ENCODE results near the gene ENPP7. TPM values are rescaled to one million over a fixed set of nuclear protein-coding genes. Genes with fewer than 3 reads are reported as not detected.

ENPP7 gene
- polyA plus RNA-seq, 1 donor (not counting 4 experiments of a cell fraction or from before 2014, with no cell fraction given), result not detected

GRCh38 chr17:79779084-79779529 is 48.4 kb downstream of the ENPP7 start:
- dilution Hi-C loops (cut with MboI; ENCODE audit: extremely low pct_ligation_motif_present, low sequenced_read_pairs), result no loop called here
- Histone ChIP-seq H3K4me1 (ENCODE audit: control insufficient read depth, extremely low read depth, insufficient read depth, low read length) (peaks cover 13% of the 10 kb centered on the region), H3K27ac (ENCODE audit: control insufficient read depth, insufficient read depth, low read length) (no peak overlapping the region), H3K4me3 (ENCODE audit: control insufficient read depth in 2 of 3, extremely low read depth in 1 of 3, insufficient read depth in 2 of 3, low read depth in 1 of 3, low read length in 3 of 3) (peak overlapping the region; percentile 55 to 64 (median 61)), H2AFZ (ENCODE audit: control insufficient read depth, low read length) (no peak overlapping the region), H3K36me3 (ENCODE audit: control insufficient read depth in 2 of 2, extremely low read depth in 1 of 2, insufficient read depth in 2 of 2, low read length in 2 of 2) (no peaks in the 10 kb centered on the region), H3K9me3 (ENCODE audit: control insufficient read depth, low read depth, low read length) (no peaks in the 10 kb centered on the region), H3K4me2 (ENCODE audit: control insufficient read depth, extremely low read depth, insufficient read depth, low read depth, low read length) (peak overlapping the region; percentile 73), H4K20me1 (ENCODE audit: control insufficient read depth, extremely low read depth, insufficient read depth, low read length) (no peaks in the 10 kb centered on the region), H3K79me2 (ENCODE audit: control insufficient read depth, insufficient read depth, low read length) (no peaks in the 10 kb centered on the region), H3K9ac (ENCODE audit: control insufficient read depth, extremely low read depth, insufficient read depth, low read length) (no peak overlapping the region), H3K9me1 (ENCODE audit: control insufficient read depth, extremely low read depth, insufficient read depth, low read length) (no peaks in the 10 kb centered on the region), H3K27me3 (ENCODE audit: control insufficient read depth, extremely low read depth, insufficient read depth, low read length) (peaks cover 22% of the 10 kb centered on the region)
- DNase-seq (ENCODE audit: low read depth, low spot score), result no peak
- no peak for FAIRE-seq
- TF ChIP-seq CTCF (optimal IDR thresholded peaks at IDR 0.05 in 1 of 3, IDR thresholded peaks at IDR 0.05 in 1 of 3, conservative IDR thresholded peaks at IDR 0.05 in 1 of 3; ENCODE audit: extremely low read depth in 1 of 3, insufficient read depth in 2 of 3, low read length in 3 of 3) (no peak), EZH2 (IDR thresholded peaks at IDR 0.05; ENCODE audit: low read length) (no peak)

- no peak for DNase-seq (ENCODE audit: low read depth, low spot score)
- Histone ChIP-seq H3K4me1 (ENCODE audit: control insufficient read depth, extremely low read depth, insufficient read depth, low read length) (peaks cover 13% of the 10 kb centered on the region), H3K9me1 (ENCODE audit: control insufficient read depth, extremely low read depth, insufficient read depth, low read length) (no peaks in the 10 kb centered on the region), H3K27ac (ENCODE audit: control insufficient read depth, insufficient read depth, low read length) (no peak overlapping the region), H3K79me2 (ENCODE audit: control insufficient read depth, insufficient read depth, low read length) (no peaks in the 10 kb centered on the region), H3K27me3 (ENCODE audit: control insufficient read depth, extremely low read depth, insufficient read depth, low read length) (peaks cover 15% of the 10 kb centered on the region), H2AFZ (ENCODE audit: control insufficient read depth, low read length) (no peak overlapping the region), H4K20me1 (ENCODE audit: control insufficient read depth, extremely low read depth, insufficient read depth, low read length) (no peaks in the 10 kb centered on the region), H3K9ac (ENCODE audit: control insufficient read depth, extremely low read depth, insufficient read depth, low read length) (no peak overlapping the region), H3K4me3 (ENCODE audit: control insufficient read depth in 2 of 3, extremely low read depth in 1 of 3, insufficient read depth in 2 of 3, low read depth in 1 of 3, low read length in 3 of 3) (peak overlapping the region in 1 of 3 experiments; percentile 44), H3K9me3 (ENCODE audit: control insufficient read depth, low read depth, low read length) (no peaks in the 10 kb centered on the region), H3K4me2 (ENCODE audit: control insufficient read depth, extremely low read depth, insufficient read depth, low read depth, low read length) (no peak overlapping the region), H3K36me3 (ENCODE audit: control insufficient read depth in 2 of 2, extremely low read depth in 1 of 2, insufficient read depth in 2 of 2, low read length in 2 of 2) (no peaks in the 10 kb centered on the region)
- no peak for TF ChIP-seq CTCF (optimal IDR thresholded peaks at IDR 0.05 in 1 of 3, IDR thresholded peaks at IDR 0.05 in 1 of 3, conservative IDR thresholded peaks at IDR 0.05 in 1 of 3; ENCODE audit: extremely low read depth in 1 of 3, insufficient read depth in 2 of 3, low read length in 3 of 3)
- no peak for TF ChIP-seq EZH2 (IDR thresholded peaks at IDR 0.05; ENCODE audit: low read length)
- no peak for FAIRE-seq
- dilution Hi-C loops (cut with MboI; ENCODE audit: extremely low pct_ligation_motif_present, low sequenced_read_pairs), result no loop called here
Observed at GRCh38 chr17:79779661-79780365, 49.1 kb downstream of the ENPP7 start.
